ENCODE measurements around the gene LDLRAD3.

LDLRAD3 gene

GRCh38 chr11:36191941-36192340, 248.1 kb downstream of the LDLRAD3 start:
- no peak overlapping the region for H3K4me3 ChIP-seq
- H3K36me3 ChIP-seq = peaks cover 35% of the 10 kb centered on the region
- no peak overlapping the region for H3K9ac ChIP-seq
- TF ChIP-seq Cebpa-rat (IDR thresholded peaks at IDR 0.05) = no peak
- H3K4me1 ChIP-seq = peaks cover 17% of the 10 kb centered on the region
- H3K27me3 ChIP-seq = no peaks in the 10 kb centered on the region
- no peak overlapping the region for H3K27ac ChIP-seq
- peaks cover 7% of the 10 kb centered on the region; the same call in 1 of the 2 replicates for H4K20me1 ChIP-seq
- H3K4me2 ChIP-seq = no peak overlapping the region
- 0 out of 2 replicates have a peak, but pooled peaks cover 4% of the 10 kb centered on the region for H3K9me3 ChIP-seq

- Histone ChIP-seq H3K36me3 (peaks cover 40% of the 10 kb centered on the region), H3K27ac (no peak overlapping the region), H3K4me1 (peaks cover 20% of the 10 kb centered on the region), H4K20me1 (peaks cover 7% of the 10 kb centered on the region; the same call in 1 of the 2 replicates), H3K4me2 (no peak overlapping the region), H3K9ac (no peak overlapping the region), H3K4me3 (no peak overlapping the region), H3K27me3 (no peaks in the 10 kb centered on the region), H3K9me3 (0 out of 2 replicates have a peak, but pooled peaks cover 4% of the 10 kb centered on the region)
- no peak for TF ChIP-seq Cebpa-rat (IDR thresholded peaks at IDR 0.05)
Observed at GRCh38 chr11:36192425-36193289, 248.8 kb downstream of the LDLRAD3 start.

- no peak overlapping the region for H3K4me2 ChIP-seq
- H3K4me3 ChIP-seq = no peak overlapping the region
- 0 out of 2 replicates have a peak, but pooled peaks cover 4% of the 10 kb centered on the region for H3K9me3 ChIP-seq
- no peaks in the 10 kb centered on the region for H3K27me3 ChIP-seq
- TF ChIP-seq Cebpa-rat (IDR thresholded peaks at IDR 0.05) = no peak
- peaks cover 43% of the 10 kb centered on the region for H3K36me3 ChIP-seq
- 0 out of 2 replicates have a peak overlapping the region, but pooled peaks have one; percentile 18 for H3K27ac ChIP-seq
- H3K4me1 ChIP-seq = peaks cover 20% of the 10 kb centered on the region
- H3K9ac ChIP-seq = no peak overlapping the region
- H4K20me1 ChIP-seq = peaks cover 7% of the 10 kb centered on the region; the same call in 1 of the 2 replicates
Observed at GRCh38 chr11:36193290-36193619, 249.4 kb downstream of the LDLRAD3 start.

GRCh38 chr11:36193721-36194120, 249.9 kb downstream of the LDLRAD3 start:
- Histone ChIP-seq H3K9me3 (no peaks in the 10 kb centered on the region), H3K27ac (no peak overlapping the region), H3K4me2 (no peak overlapping the region), H3K27me3 (no peaks in the 10 kb centered on the region), H3K4me1 (peaks cover 20% of the 10 kb centered on the region), H3K9ac (no peak overlapping the region), H3K36me3 (peaks cover 43% of the 10 kb centered on the region), H4K20me1 (peaks cover 7% of the 10 kb centered on the region; the same call in 1 of the 2 replicates), H3K4me3 (no peak overlapping the region)
- TF ChIP-seq Cebpa-rat (IDR thresholded peaks at IDR 0.05) = no peak

GRCh38 chr11:36195496-36196354, 251.9 kb downstream of the LDLRAD3 start:
- H3K9me3 ChIP-seq = no peaks in the 10 kb centered on the region
- no peak overlapping the region for H3K4me3 ChIP-seq
- H3K27ac ChIP-seq = no peak overlapping the region
- no peaks in the 10 kb centered on the region for H3K27me3 ChIP-seq
- no peak overlapping the region for H3K9ac ChIP-seq
- peak overlapping the region; percentile 13 for H3K4me2 ChIP-seq
- peaks cover 53% of the 10 kb centered on the region for H3K36me3 ChIP-seq
- no peak for TF ChIP-seq Cebpa-rat (IDR thresholded peaks at IDR 0.05)
- H3K4me1 ChIP-seq = peaks cover 20% of the 10 kb centered on the region
- H4K20me1 ChIP-seq = peaks cover 7% of the 10 kb centered on the region; the same call in 1 of the 2 replicates

- H3K4me1 ChIP-seq = peaks cover 20% of the 10 kb centered on the region
- no peaks in the 10 kb centered on the region for H3K27me3 ChIP-seq
- H3K36me3 ChIP-seq = peaks cover 55% of the 10 kb centered on the region
- no peak overlapping the region for H3K9ac ChIP-seq
- H3K27ac ChIP-seq = no peak overlapping the region
- no peak overlapping the region for H3K4me3 ChIP-seq
- H3K4me2 ChIP-seq = peak overlapping the region; percentile 13
- no peaks in the 10 kb centered on the region for H3K9me3 ChIP-seq
- TF ChIP-seq Cebpa-rat (IDR thresholded peaks at IDR 0.05) = no peak
- H4K20me1 ChIP-seq = peaks cover 7% of the 10 kb centered on the region; the same call in 1 of the 2 replicates
Observed at GRCh38 chr11:36196411-36196998, 252.6 kb downstream of the LDLRAD3 start.

GRCh38 chr11:36201411-36201810, 257.5 kb downstream of the LDLRAD3 start:
- Histone ChIP-seq H3K9me3 (no peaks in the 10 kb centered on the region), H3K4me2 (no peak overlapping the region), H3K4me3 (no peak overlapping the region), H3K9ac (no peak overlapping the region), H3K27ac (no peak overlapping the region), H4K20me1 (no peaks in the 10 kb centered on the region), H3K4me1 (peaks cover 8% of the 10 kb centered on the region), H3K36me3 (peaks cover 60% of the 10 kb centered on the region), H3K27me3 (no peaks in the 10 kb centered on the region)
- no peak for TF ChIP-seq Cebpa-rat (IDR thresholded peaks at IDR 0.05)

GRCh38 chr11:36205536-36205935, 261.7 kb downstream of the LDLRAD3 start:
- no peak overlapping the region for H3K9ac ChIP-seq
- H3K4me3 ChIP-seq = no peak overlapping the region
- H3K27ac ChIP-seq = no peak overlapping the region
- H3K4me1 ChIP-seq = no peaks in the 10 kb centered on the region
- H3K27me3 ChIP-seq = no peaks in the 10 kb centered on the region
- H4K20me1 ChIP-seq = no peaks in the 10 kb centered on the region
- H3K9me3 ChIP-seq = no peaks in the 10 kb centered on the region
- H3K4me2 ChIP-seq = no peak overlapping the region
- TF ChIP-seq Cebpa-rat (IDR thresholded peaks at IDR 0.05) = no peak
- peaks cover 45% of the 10 kb centered on the region for H3K36me3 ChIP-seq

GRCh38 chr11:36210529-36210928, 266.7 kb downstream of the LDLRAD3 start:
- Histone ChIP-seq H3K36me3 (peaks cover 36% of the 10 kb centered on the region), H3K27ac (no peak overlapping the region), H3K9ac (no peak overlapping the region), H3K9me3 (no peaks in the 10 kb centered on the region), H4K20me1 (peaks cover 2% of the 10 kb centered on the region; the same call in 1 of the 2 replicates), H3K4me2 (no peak overlapping the region), H3K27me3 (no peaks in the 10 kb centered on the region), H3K4me3 (no peak overlapping the region), H3K4me1 (no peaks in the 10 kb centered on the region)
- TF ChIP-seq Cebpa-rat (IDR thresholded peaks at IDR 0.05) = no peak

Measured in BLaER1 (cell line).